UCSD-AML1 (cell line): ENCODE data around the gene UBA3.

Experiments used
- DNase-seq: peaks from one replicate; lab custom pipeline; 2025; ENCODE audit not compliant: unreplicated experiment; lab: John Stamatoyannopoulos, UW

UBA3 gene

DNA sequence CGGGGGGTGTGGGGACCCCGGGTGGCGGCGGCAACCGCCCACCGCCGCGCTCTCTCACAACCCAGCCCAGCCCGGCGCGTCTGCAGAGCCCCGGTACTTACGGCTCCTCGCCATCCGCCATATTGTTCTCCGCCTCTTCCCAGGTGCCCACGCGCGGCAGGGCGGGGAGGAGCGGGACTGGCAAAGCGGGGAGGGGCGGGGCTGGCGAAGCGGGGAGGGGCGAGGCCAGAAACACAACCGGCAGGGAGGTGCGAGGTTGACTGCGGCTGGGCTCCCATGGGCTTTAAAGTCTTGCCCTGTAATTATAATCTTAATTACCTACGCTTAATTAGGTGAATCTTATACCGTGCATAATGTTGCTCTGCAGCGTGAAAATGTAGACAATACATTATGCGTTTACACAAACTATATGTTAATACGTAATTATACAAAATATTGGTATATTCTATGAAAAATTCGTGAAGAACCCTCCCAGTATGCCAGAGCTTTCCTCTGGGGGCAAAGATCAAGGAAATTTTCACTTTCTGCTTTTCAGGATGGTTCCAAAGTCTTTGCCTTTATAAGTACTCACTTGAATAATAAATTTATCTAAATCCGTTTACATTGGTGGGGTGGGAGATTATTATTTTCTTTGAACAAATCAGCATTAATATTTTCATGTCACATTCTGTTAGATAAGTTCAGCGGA is at the start of gene UBA3:
Gene UBA3, minus strand, starts transcription at position 133 of the 688 bp plus-strand sequence. Its CDS starts 12 bp downstream, at position 121.
- DNase-seq: peak; percentile 89

GRCh38 chr3:69129531-69129930 is 49.4 kb upstream of the UBA3 start:
- no peak for DNase-seq

GRCh38 chr3:69128509-69128908 is 48.3 kb upstream of the UBA3 start:
- no peak for DNase-seq

DNA sequence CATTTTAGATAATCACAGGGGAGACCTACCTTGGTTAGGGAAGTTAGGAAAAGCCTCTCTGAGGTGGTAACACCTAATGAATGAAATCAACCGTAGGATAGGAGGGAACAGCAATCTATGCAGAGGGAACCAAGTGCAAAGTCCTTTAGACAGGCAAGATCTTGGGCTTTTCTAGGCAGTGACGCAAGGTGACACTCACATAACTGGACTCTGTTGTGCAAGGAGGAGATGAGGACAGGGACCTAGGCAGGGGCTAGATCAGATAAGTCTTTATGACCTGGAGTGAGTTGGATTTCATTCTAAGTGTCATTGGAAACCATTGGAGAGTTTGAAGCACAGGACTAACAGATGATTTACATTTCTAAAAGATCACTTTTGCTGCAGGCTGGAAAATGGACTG is 46.8 kb upstream of the UBA3 start:
- DNase-seq: no peak

- no peak for DNase-seq
These were observed 46.1 kb upstream of the UBA3 start for GRCh38 chr3:69126216-69126615.

DNA sequence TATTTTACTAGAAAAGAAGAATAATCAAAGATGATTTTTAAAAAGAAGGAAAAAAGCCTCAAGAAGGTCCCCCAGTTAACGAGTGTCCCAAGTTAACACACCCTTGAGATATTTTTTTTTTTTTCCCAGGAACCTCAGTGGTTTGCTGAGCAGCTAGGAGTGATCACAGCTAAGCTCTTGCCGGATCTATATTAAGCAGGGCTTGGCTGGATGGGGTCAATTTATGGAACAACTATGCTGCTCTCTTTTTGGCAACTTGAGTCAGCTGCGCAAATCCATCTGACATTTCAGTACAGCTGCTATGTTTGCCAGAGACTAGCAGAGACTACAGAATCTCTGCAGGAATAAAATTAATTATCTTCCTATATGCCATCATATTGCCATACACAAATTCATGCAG is 42.2 kb upstream of the UBA3 start, which contains the start of gene LMOD3:
Gene LMOD3, minus strand, starts transcription at position 193 of the 400 bp plus-strand sequence. CDS start 209 bp downstream, outside the sequence.
- DNase-seq: no peak

DNA sequence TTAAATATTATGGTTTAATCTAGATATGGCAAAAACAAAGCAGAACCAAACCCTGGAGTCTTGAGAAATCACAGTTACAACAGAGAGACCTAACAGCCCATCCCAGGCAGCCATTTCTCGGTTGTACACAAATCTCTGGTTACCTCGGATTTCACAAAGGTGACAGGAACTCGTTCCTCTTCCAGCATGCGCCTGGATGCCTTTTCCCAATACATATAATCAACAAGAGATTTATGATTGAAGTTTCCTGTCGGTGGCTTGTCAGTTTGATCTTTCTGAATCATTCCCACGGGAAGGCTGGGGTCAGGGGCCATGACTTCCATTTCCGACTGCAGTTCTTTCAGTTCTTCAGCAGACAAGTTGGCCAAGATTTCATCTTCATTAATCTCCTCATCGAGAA is 41.8 kb upstream of the UBA3 start:
- DNase-seq: no peak

- no peak for DNase-seq
These were observed 41.3 kb upstream of the UBA3 start for GRCh38 chr3:69121513-69121912.

GRCh38 chr3:69120879-69121464 is 40.8 kb upstream of the UBA3 start:
- peak; percentile 25 for DNase-seq

DNA sequence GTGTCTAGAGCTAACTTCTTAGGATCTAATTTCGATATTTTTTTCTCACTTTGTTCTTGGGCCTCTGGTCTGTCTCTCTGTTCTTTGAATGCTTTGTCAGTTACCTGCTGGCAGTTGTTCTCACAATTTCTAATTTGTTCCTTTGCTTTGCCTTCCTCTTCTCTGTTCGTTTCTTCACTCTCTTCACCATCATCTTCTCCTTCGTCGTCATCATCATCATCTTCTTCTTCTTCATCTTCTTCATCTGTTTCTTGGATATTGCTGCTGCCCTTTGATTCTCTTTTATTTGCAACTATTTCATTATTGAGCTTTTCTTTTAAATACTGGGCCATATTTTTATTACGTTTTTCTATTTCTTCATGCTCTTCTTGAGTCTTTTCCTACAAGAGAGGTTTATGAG is 39.5 kb upstream of the UBA3 start:
- no peak for DNase-seq

- no peak for DNase-seq
These were observed 39.0 kb upstream of the UBA3 start for GRCh38 chr3:69119138-69119537.

DNA sequence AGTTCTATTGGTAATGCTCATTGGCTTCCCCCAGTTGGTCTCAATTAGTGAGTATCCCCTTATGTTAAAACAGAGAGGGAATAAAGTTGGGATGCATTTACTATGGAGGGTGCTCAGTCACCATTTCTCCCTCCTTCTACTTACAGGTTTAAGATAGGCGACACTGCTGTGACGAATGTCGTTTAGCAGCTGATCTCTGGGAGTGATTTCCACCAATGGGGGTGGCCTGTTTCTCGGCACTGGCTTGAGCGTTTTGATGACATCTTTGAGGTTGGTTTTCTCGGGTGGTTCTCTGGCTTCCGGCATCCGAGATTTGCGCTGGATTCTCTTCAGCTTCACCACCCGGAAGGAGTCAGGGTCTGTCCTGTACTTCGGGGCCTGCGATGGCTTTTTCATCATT is 38.4 kb upstream of the UBA3 start:
- no peak for DNase-seq

GRCh38 chr3:69116897-69117296 is 36.7 kb upstream of the UBA3 start:
- DNase-seq: no peak

DNA sequence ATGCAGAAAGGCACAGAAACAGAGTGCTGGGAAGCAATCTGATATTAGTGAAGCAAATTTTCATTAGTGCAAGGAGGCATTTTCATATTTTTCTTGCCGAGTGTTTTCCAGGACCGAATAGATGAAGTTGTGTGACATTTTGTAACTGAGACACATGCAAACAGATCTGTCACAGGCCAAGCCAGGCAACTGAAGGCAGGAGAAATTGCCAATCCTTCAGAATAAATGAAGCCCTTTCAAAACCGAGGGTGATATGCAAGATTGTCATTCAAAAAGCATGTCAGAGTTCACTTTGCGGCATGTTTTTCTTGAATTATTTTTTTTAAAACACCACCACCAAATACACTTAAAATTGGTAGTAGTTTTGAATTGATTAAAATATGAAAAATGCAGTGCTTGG is 36.0 kb upstream of the UBA3 start:
- DNase-seq: no peak

DNA sequence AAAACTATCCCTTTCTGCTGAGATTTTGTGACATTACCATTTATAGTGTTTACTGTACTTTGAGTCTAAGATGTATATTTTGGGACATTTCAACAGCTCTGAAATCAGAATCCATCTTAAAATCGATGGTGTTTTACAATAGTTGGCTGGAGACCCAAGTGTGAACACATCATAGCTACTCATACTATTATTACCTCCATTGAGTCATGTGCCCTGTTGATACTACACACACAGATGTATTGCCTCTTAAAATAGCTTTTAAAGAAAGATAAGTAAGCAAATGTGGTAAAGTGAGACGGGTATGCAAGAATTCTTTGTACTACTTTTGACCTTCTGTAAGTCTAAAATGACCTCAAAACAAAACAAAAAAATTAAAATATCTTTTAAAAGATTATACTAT is 35.6 kb upstream of the UBA3 start:
- DNase-seq: no peak

DNA sequence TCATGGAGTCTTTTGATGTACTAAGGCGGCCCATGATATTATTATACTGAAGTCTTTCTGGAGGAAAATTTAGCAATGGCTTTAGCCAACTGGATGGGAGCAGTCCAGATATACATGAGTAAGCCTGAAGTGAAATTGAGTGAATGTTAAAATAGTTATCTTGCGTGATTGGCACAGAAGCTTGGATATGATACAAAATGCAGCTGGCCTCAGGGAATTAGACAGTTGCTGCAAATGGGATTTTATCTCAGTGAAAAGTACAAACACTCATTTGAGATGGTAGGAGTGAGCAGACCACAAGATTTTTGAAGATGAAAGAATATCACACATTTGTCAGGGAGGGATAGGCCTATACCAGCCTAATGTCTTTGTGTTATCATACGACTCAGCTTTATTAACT is 33.4 kb upstream of the UBA3 start:
- DNase-seq: no peak

GRCh38 chr3:69110941-69111546 is 30.9 kb upstream of the UBA3 start:
- no peak for DNase-seq

DNA sequence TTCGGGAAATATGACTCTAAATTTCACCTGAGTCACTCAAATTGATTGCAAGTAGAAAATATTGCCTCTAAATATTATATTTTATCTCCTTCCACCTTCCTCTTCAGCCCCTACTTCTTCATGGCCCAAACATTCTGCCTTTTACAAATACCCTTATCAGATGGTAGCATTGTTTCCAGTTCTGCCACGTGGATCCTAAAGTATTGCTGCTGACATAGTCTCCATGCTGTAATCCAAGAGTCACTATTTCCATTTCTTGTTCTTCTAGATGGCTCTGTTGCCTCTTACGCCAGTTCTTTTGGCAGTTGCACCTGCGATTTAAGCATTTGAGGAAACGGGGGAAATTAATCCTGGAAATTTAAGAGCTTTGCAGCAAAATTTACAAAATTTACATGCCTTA is 28.6 kb upstream of the UBA3 start:
- no peak for DNase-seq

DNA sequence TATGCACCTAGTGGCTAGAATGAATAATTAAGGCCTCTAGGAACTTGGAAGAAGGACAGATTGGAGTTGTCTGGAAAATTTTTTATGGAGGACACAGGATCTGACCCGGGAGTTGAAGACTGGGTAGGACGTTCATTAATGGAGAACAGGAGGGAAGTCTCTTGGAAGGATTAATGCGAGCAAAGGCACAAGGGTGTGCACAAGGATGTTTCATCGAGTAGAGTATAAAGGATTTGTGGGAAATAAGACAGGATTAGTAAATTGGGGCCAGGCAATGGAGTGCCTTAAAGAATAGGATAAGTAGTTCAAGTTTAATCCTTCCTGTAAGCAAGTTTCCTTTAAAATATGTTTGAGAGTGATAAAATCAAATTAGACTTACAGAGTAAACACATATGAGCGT is 27.7 kb upstream of the UBA3 start:
- DNase-seq: no peak

DNA sequence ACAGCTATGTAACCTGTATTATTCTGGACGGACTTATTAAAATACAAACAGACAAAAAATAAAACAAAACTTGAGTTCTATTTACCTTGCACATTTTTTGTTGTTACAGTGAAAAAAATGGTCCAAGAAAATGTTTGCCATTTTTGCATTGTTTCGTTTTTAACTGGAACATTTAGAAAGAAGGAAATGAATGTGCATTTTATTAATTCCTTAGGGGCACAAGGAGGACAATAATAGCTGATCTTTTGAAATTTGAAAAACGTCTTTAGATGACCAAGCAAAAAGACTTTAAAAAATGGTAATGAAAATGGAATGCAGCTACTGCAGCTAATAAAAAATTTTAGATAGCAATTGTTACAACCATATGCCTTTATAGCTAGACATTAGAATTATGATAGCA is 25.2 kb upstream of the UBA3 start:
- DNase-seq: no peak

- DNase-seq: no peak
These were observed 24.4 kb upstream of the UBA3 start for GRCh38 chr3:69104586-69104985.

DNA sequence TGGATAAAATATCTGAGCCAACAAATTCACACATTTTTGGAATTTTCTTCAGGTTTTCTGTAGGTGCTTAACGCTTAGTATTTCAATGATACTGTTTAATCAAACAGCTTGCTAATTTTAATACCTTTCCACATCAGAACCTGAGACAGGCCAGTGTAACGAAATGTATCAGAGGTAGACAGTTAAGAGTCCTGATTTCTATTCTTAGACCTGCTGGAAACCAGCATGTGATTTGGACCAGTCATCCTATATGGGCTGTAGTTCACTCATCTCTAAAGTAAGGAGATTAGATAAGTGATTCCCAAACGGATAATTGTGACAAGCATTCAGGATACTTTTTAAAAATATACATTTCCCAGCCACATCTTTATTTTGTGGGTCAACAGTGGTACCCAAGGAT is 23.0 kb upstream of the UBA3 start:
- DNase-seq: no peak

- no peak for DNase-seq
These were observed 22.2 kb upstream of the UBA3 start for GRCh38 chr3:69102384-69102783.
